Hippocampal formation (tissue), 2 donors: ENCODE results near the gene POLR2J2.
"Not testable (repeated sequence)": the region's sequence is repeated elsewhere in the genome, so short reads cannot be mapped to it uniquely, and the experiment has no call there.

Experiments used
- DNase-seq, 2 donors: peaks; one replicate each; lab custom pipeline; 2025; lab: John Stamatoyannopoulos, UW

The POLR2J2 gene

GRCh38 chr7:102671956-102672307, 469 bp upstream of the POLR2J2 start:
- DNase-seq, result not testable (repeated sequence)

- not testable (repeated sequence) for DNase-seq
These were observed 3.9 kb downstream of the POLR2J2 start for GRCh38 chr7:102667523-102667922.

GRCh38 chr7:102666850-102667249, 4.6 kb downstream of the POLR2J2 start:
- not testable (repeated sequence) for DNase-seq

- DNase-seq, result not testable (repeated sequence)
These were observed 6.7 kb downstream of the POLR2J2 start for GRCh38 chr7:102664765-102665164.

GRCh38 chr7:102649924-102650323, 21.5 kb downstream of the POLR2J2 start, which contains the start of gene SPDYE2B:
Gene SPDYE2B (plus strand): TSS chr7:102650319. CDS start chr7:102652349, 2,030 bp downstream.
- DNase-seq, result not testable (repeated sequence)

GRCh38 chr7:102647813-102648212, 23.6 kb downstream of the POLR2J2 start:
- DNase-seq, result not testable (repeated sequence)

- DNase-seq, result not testable (repeated sequence)
These were observed 28.1 kb downstream of the POLR2J2 start for GRCh38 chr7:102643404-102643803.

- DNase-seq, result not testable (repeated sequence)
These were observed 28.8 kb downstream of the POLR2J2 start, which contains the start of gene UPK3BL1 for GRCh38 chr7:102642691-102643090. Gene UPK3BL1 (minus strand): TSS chr7:102642791. CDS start chr7:102642741, 50 bp downstream.

GRCh38 chr7:102638848-102639247, 32.6 kb downstream of the POLR2J2 start:
- not testable (repeated sequence) for DNase-seq

GRCh38 chr7:102636956-102637355, 34.5 kb downstream of the POLR2J2 start:
- not testable (repeated sequence) for DNase-seq

- DNase-seq, result not testable (repeated sequence)
These were observed 36.1 kb downstream of the POLR2J2 start for GRCh38 chr7:102635354-102635753.

- DNase-seq, result not testable (repeated sequence)
These were observed 37.2 kb downstream of the POLR2J2 start for GRCh38 chr7:102634299-102634698.

- not testable (repeated sequence) for DNase-seq
These were observed 40.8 kb downstream of the POLR2J2 start for GRCh38 chr7:102630622-102631021.

GRCh38 chr7:102627271-102627904, 44.1 kb downstream of the POLR2J2 start:
- not testable (repeated sequence) for DNase-seq

- not testable (repeated sequence) for DNase-seq
These were observed 53.3 kb downstream of the POLR2J2 start for GRCh38 chr7:102618122-102618521.

- DNase-seq, result not testable (repeated sequence)
These were observed 54.8 kb downstream of the POLR2J2 start, which contains the start of gene RASA4 for GRCh38 chr7:102616507-102617125. Gene RASA4 (minus strand): TSS chr7:102616756. CDS start chr7:102616689, 67 bp downstream.
